ENCODE measurements around the gene CUX1. TPM values are rescaled to one million over a fixed set of nuclear protein-coding genes. Genes with fewer than 3 reads are reported as not detected.

The CUX1 gene
- 43.4 to 46.6 TPM (median 44.3 TPM) in 5 replicates for total RNA-seq (2022; extraction: Qiagen RNA extraction)

DNA sequence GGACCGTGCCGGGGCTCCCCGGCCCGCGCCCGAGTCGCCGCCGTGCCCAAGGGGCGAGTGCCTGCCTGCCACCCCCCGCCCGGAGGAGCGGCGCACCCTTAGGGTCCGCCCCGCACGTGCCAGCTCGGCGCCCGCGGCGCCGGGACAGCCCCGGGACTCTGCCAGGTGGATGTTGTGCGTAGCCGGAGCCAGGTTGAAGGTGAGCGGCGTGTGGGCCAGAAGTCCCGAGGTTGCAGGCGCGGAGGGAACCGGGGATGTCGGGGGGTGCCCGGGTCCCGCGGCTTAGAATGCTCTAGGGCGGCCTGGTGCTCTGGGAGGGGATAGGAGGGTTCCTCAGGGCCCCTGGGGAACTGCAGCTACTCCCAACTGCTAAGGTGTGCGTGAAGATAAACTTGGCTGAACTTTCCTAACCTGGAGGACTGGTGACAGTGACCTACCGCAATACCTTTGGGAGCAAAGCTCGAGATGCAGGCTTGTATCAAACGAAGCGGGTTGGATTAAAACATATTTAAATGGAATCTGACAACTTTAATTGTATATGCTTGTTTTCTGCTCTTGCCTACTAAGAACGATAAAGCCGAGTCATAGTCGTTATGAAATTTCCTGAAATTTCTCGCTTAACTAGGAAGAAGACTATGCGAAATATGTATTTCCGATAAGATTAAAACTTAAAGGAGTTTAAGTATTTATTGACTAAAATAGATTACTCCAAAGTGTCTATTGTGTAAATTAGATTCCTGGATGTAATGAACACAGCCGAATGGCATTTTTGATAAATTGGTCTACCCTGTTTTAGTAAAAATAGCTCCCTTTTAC is at the start of gene CUX1:
TSS of gene CUX1 (plus strand) at position 156 of the 816 bp plus-strand sequence. CDS start at position 170, 14 bp downstream.

DNA sequence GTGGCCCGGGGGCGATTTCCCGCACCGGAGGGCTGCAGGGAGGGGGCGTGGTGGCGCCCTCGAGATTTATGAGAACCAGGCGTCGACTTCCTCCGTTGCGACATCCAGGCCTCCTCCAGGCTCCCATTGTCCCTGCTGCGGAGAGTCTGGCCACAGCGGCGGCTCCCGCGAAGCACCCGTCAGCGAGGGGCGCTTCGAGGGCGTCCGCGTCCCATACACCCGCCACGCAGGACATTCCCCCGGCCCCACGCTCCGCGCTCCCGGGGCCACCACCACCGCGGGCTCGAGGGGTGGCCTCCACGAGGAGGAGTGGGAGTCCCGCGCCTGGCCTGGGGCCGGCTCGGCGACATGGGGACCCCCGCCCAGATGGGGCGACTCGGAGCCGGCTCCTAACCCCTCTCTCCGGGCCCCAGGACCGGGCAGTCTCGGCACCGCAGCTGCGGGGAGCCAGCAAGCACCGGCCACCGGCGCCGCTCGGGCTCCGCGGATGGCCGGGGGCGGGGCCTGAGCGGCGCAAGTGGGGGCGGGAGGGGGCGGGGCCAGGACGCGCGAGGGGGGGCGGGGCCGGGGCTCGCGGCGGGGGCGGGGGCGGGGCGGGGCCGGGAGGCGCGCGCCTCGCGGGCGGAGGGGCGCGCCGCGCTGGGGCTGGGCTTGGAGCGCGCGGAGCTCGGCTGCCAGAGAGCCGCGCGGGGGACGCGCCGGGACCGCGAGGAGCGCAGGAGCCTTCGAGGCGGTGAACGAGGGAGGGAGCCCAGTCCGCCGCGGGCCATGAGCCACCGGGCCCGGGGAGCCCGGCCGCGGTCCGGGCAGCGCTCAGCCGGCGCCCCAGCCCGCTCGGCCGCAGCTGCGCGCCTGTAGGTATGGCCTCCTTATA is 469.0 kb downstream of the CUX1 start, which contains the start of gene SH2B2:
TSS of gene SH2B2 (plus strand) at position 632 of the 874 bp plus-strand sequence. CDS start 13,683 bp downstream, outside the sequence.

Other genes with a start within 250 kb of the CUX1 start
- gene MYL10, start 188.3 kb upstream of the CUX1 start, total RNA-seq (2022; extraction: Qiagen RNA extraction): not detected in 5 replicates